HepG2 (cell line): Measurements from ENCODE around the gene ASH1L. TPM values are rescaled to one million over a fixed set of nuclear protein-coding genes. Genes with fewer than 3 reads are reported as not detected.

Source experiments
- CTCF ChIP-seq: sonication (generic); formaldehyde crosslinking; IDR thresholded peaks from 2 replicates; pipeline ENCODE4 v1.5.0; 2020; ENCODE audit warnings: mild to moderate bottlenecking, missing genetic modification reagents, moderate library complexity
- HNF1B ChIP-seq: sonication (generic); formaldehyde crosslinking; IDR thresholded peaks from 2 replicates; pipeline ENCODE4 v1.5.1; 2020; ENCODE audit warnings: mild to moderate bottlenecking, moderate library complexity, missing genetic modification reagents
- MIXL1 ChIP-seq: IDR thresholded peaks from 2 replicates; pipeline ENCODE4 v1.6.1; 2016
- MLXIP ChIP-seq: sonication (generic); formaldehyde crosslinking; IDR thresholded peaks from 2 replicates; pipeline ENCODE4 v1.9.0; 2021; ENCODE audit warnings: missing genetic modification reagents, borderline replicate concordance
- RAD21 ChIP-seq: fragments of 450-650 bp; formaldehyde crosslinking; IDR thresholded peaks from 2 replicates; pipeline ENCODE4 v1.5.0; 2020; ENCODE audit warnings: mild to moderate bottlenecking
- RORA ChIP-seq: sonication (generic); formaldehyde crosslinking; IDR thresholded peaks from 2 replicates; pipeline ENCODE4 v1.5.0; 2020; ENCODE audit warnings: mild to moderate bottlenecking, missing genetic modification reagents, moderate library complexity
- ZNF318 ChIP-seq: sonication (generic); formaldehyde crosslinking; IDR thresholded peaks from 2 replicates; pipeline ENCODE4 v1.4.0; 2020; ENCODE audit warnings: mild to moderate bottlenecking, missing genetic modification reagents
- ZNF331 ChIP-seq: sonication (generic); formaldehyde crosslinking; IDR thresholded peaks from 2 replicates; pipeline ENCODE4 v1.4.0; 2020; ENCODE audit warnings: missing genetic modification reagents
- ZNF576 ChIP-seq: sonication (generic); formaldehyde crosslinking; IDR thresholded peaks from 2 replicates; pipeline ENCODE4 v1.4.0; 2020; ENCODE audit warnings: mild to moderate bottlenecking, missing genetic modification reagents
- ZNF770 ChIP-seq: sonication (generic); formaldehyde crosslinking; IDR thresholded peaks from 2 replicates; pipeline ENCODE4 v1.5.0; 2020; ENCODE audit warnings: mild to moderate bottlenecking, missing genetic modification reagents
- polyA plus RNA-seq, 8 experiments: library from polyadenylated mRNA; depleted of rRNA in 3 of 8; stranded (reverse) in 7 of 8; unstranded in 1 of 8; fragments of >200 nt; fragmentation: Illumina TruSeq in 4 of 8; extraction: Trizol in 4 of 8; gene quantifications; 2 replicates each; pipeline versions ENCODE4 v1.2.1 to v1.2.3, GENCODE V29; 2011 to 2016; ENCODE audit warnings: low read depth in 4 of 8, missing spikeins in 1 of 8, mixed read lengths in 1 of 8; ENCODE audit not compliant: insufficient read depth in 1 of 8
- total RNA-seq, 5 experiments: library from RNA; depleted of rRNA; stranded (reverse); fragments of >200 nt; fragmentation: Illumina TruSeq; extraction: Trizol; gene quantifications; 2 replicates each; pipeline ENCODE4 v1.2.3, GENCODE V29; 2016; ENCODE audit warnings: low read depth in 1 of 5

The ASH1L gene
- total and polyA plus RNA-seq, 2 of the 13 experiments (the other 11 are each of a cell fraction or from before 2014, with no cell fraction given), result 10.2 to 15.3 TPM

GRCh38 chr1:155562581-155563376, at the start of gene ASH1L (continued):
- TF ChIP-seq ZNF318, result no peak
- no peak for TF ChIP-seq MLXIP
- TF ChIP-seq ZNF770 (CRISPR knock-in tag), result no peak
- TF ChIP-seq ZNF331 (CRISPR knock-in tag), result no peak
- peak; percentile 92 for TF ChIP-seq HNF1B (CRISPR knock-in tag)
- no peak for TF ChIP-seq ZNF576
- no peak for TF ChIP-seq MIXL1
- peak; percentile 48; the same call in 1 of the 2 replicates for TF ChIP-seq RAD21 (CRISPR knock-in tag)
- TF ChIP-seq RORA (CRISPR knock-in tag), result no peak
- TF ChIP-seq CTCF (CRISPR knock-in tag), result no peak
